Upper lobe of right lung (tissue), 1 donor: ENCODE measurements around the gene ANKS4B. TPM values are rescaled to one million over a fixed set of nuclear protein-coding genes. Genes with fewer than 3 reads are reported as not detected.

Experiments
- ATAC-seq: fragments of 200-7000 bp; cut with Tn5 transposase; one replicate; pipeline ENCODE4 v1.9.1; 2020; ENCODE audit warnings: mild to moderate bottlenecking, moderate library complexity
- DNase-seq: peaks from one replicate; pipeline ENCODE4 v3.0.0-alpha.2; 2020
- H3K27ac ChIP-seq: fragments of 200-600 bp; one replicate; pipeline ENCODE4 v1.8.0; 2022
- H3K27me3 ChIP-seq: fragments of 200-600 bp; one replicate; pipeline ENCODE4 v1.8.0; 2022; ENCODE audit warnings: mild to moderate bottlenecking
- H3K36me3 ChIP-seq: fragments of 200-600 bp; one replicate; pipeline ENCODE4 v1.8.0; 2022
- H3K4me1 ChIP-seq: fragments of 200-600 bp; one replicate; pipeline ENCODE4 v1.8.0; 2022
- H3K4me3 ChIP-seq: fragments of 200-600 bp; one replicate; pipeline ENCODE4 v1.8.0; 2022; ENCODE audit warnings: mild to moderate bottlenecking
- H3K9me3 ChIP-seq: fragments of 200-600 bp; one replicate; pipeline ENCODE4 v1.8.0; 2022
- CTCF ChIP-seq: fragments of 200-600 bp; IDR thresholded peaks from one replicate; pipeline ENCODE4 v1.8.0; 2022; ENCODE audit warnings: antibody characterized with exemption
- intact Hi-C: fragments of 100-400 bp; cut with DNase I; formaldehyde crosslinking; loops from one replicate; pipeline ENCODE4 v1.11.0; 2022
- total RNA-seq: library from RNA; stranded (reverse); fragmentation: NEBNext Ultra II Directional; extraction: Animal tissue kit (Norgen Biotek cat#: 25700); gene quantifications from one replicate; pipeline ENCODE4 v1.2.1, GENCODE V29; 2021
- donor health status: DM: no; HTN: yes; CAD: no; lungs with severe emphysema.

The ANKS4B gene
- total RNA-seq, 1 donor from 2014 or later, result not detected

- H3K4me1 ChIP-seq, result no peaks in the 10 kb centered on the region
- H3K36me3 ChIP-seq, result no peaks in the 10 kb centered on the region
- ATAC-seq, result no peak
- H3K27ac ChIP-seq, result no peak overlapping the region
- intact Hi-C loops, result no loop called here
- no peaks in the 10 kb centered on the region for H3K9me3 ChIP-seq
- H3K27me3 ChIP-seq, result no peaks in the 10 kb centered on the region
- TF ChIP-seq CTCF, result no peak
- DNase-seq, result no peak
- no peak overlapping the region for H3K4me3 ChIP-seq
Observed at GRCh38 chr16:21257284-21257683, 23.8 kb downstream of the ANKS4B start.

GRCh38 chr16:21260870-21261791, 27.6 kb downstream of the ANKS4B start:
- H3K9me3 ChIP-seq, result no peaks in the 10 kb centered on the region
- no peak overlapping the region for H3K4me3 ChIP-seq
- intact Hi-C loops, result no loop called here
- H3K4me1 ChIP-seq, result no peaks in the 10 kb centered on the region
- no peaks in the 10 kb centered on the region for H3K36me3 ChIP-seq
- no peak for DNase-seq
- ATAC-seq, result no peak
- no peak for TF ChIP-seq CTCF
- no peak overlapping the region for H3K27ac ChIP-seq
- H3K27me3 ChIP-seq, result no peaks in the 10 kb centered on the region

- no peaks in the 10 kb centered on the region for H3K4me1 ChIP-seq
- H3K36me3 ChIP-seq, result no peaks in the 10 kb centered on the region
- no peak for DNase-seq
- intact Hi-C loops, result no loop called here
- H3K9me3 ChIP-seq, result no peaks in the 10 kb centered on the region
- TF ChIP-seq CTCF, result no peak
- H3K4me3 ChIP-seq, result no peak overlapping the region
- no peak for ATAC-seq
- no peak overlapping the region for H3K27ac ChIP-seq
- H3K27me3 ChIP-seq, result no peaks in the 10 kb centered on the region
Observed at GRCh38 chr16:21262779-21263639, 29.5 kb downstream of the ANKS4B start.

GRCh38 chr16:21263640-21264570, 30.4 kb downstream of the ANKS4B start:
- H3K27me3 ChIP-seq, result no peaks in the 10 kb centered on the region
- no peaks in the 10 kb centered on the region for H3K9me3 ChIP-seq
- no peak for TF ChIP-seq CTCF
- H3K4me3 ChIP-seq, result no peak overlapping the region
- no peaks in the 10 kb centered on the region for H3K36me3 ChIP-seq
- DNase-seq, result no peak
- no peaks in the 10 kb centered on the region for H3K4me1 ChIP-seq
- H3K27ac ChIP-seq, result no peak overlapping the region
- intact Hi-C loops, result no loop called here
- ATAC-seq, result no peak

- intact Hi-C loops, result no loop called here
- Histone ChIP-seq H3K27ac (no peak overlapping the region), H3K36me3 (no peaks in the 10 kb centered on the region), H3K4me1 (no peaks in the 10 kb centered on the region), H3K27me3 (no peaks in the 10 kb centered on the region), H3K4me3 (no peak overlapping the region), H3K9me3 (no peaks in the 10 kb centered on the region)
- DNase-seq (no peak), ATAC-seq (no peak)
- no peak for TF ChIP-seq CTCF
Observed at GRCh38 chr16:21264571-21265036, 31.1 kb downstream of the ANKS4B start.
